ENCODE data around the gene ODAD3.
"Not testable (repeated sequence)": the region's sequence is repeated elsewhere in the genome, so short reads cannot be mapped to it uniquely, and the experiment has no call there.

ODAD3 gene

GRCh38 chr19:11423791-11424181 is 11.1 kb downstream of the ODAD3 start:
- Mint-ChIP-seq H3K9me3 (no peaks in the 10 kb centered on the region), H3K36me3 (no peaks in the 10 kb centered on the region), H3K4me1 (peaks cover 37% of the 10 kb centered on the region), H3K27ac (no peak overlapping the region), H3K4me3 (peak overlapping the region; percentile 71), H3K27me3 (peaks cover 31% of the 10 kb centered on the region)

DNA sequence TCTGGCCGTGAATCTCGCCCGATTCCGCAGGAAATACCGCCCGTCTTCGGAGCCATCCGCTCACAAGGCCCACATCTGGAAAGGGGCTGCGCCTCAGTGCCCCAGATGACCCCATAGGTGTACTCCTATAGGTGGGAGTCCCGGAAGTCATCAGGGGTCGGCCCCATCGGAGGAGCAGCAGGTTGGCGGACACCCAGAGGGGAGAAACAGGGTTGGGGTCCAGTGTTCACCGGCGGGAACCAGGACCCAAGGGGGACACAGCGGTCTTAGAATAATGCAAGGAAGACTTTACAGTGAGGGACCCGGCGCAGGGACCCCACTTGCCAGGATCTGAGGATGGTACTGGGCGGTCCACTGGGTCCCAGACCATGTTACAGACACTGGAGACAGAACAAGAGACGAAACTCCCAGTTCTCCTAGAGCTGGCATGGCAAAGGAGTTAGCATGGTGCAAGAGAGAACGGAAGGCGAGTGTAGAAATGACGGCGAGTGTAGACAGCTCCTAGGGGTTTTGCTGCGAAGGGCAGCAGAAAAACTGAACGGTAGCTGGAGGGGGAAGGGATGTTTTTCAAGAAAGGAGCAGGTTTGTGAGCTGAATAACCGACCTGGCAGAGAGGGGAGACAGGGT is 11.6 kb downstream of the ODAD3 start:
- peak overlapping the region; percentile 71 for H3K4me3 Mint-ChIP-seq
- no peaks in the 10 kb centered on the region for H3K9me3 Mint-ChIP-seq
- no peak overlapping the region for H3K27ac Mint-ChIP-seq
- H3K4me1 Mint-ChIP-seq = peaks cover 38% of the 10 kb centered on the region
- peaks cover 31% of the 10 kb centered on the region for H3K27me3 Mint-ChIP-seq
- H3K36me3 Mint-ChIP-seq = no peaks in the 10 kb centered on the region

GRCh38 chr19:11422163-11423065 is 12.5 kb downstream of the ODAD3 start:
- Mint-ChIP-seq H3K4me1 (peaks cover 38% of the 10 kb centered on the region), H3K36me3 (no peaks in the 10 kb centered on the region), H3K27ac (no peak overlapping the region), H3K27me3 (peaks cover 33% of the 10 kb centered on the region), H3K4me3 (peak overlapping the region; percentile 76), H3K9me3 (no peaks in the 10 kb centered on the region)

GRCh38 chr19:11421371-11422098 is 13.4 kb downstream of the ODAD3 start:
- H3K4me3 Mint-ChIP-seq = peak overlapping the region; percentile 76
- no peak overlapping the region for H3K27ac Mint-ChIP-seq
- H3K36me3 Mint-ChIP-seq = no peaks in the 10 kb centered on the region
- H3K9me3 Mint-ChIP-seq = no peaks in the 10 kb centered on the region
- H3K27me3 Mint-ChIP-seq = peaks cover 34% of the 10 kb centered on the region
- H3K4me1 Mint-ChIP-seq = peaks cover 38% of the 10 kb centered on the region

- no peaks in the 10 kb centered on the region for H3K36me3 Mint-ChIP-seq
- peaks cover 36% of the 10 kb centered on the region for H3K27me3 Mint-ChIP-seq
- H3K27ac Mint-ChIP-seq = no peak overlapping the region
- H3K4me3 Mint-ChIP-seq = peak overlapping the region; percentile 76
- H3K9me3 Mint-ChIP-seq = no peaks in the 10 kb centered on the region
- peaks cover 38% of the 10 kb centered on the region for H3K4me1 Mint-ChIP-seq
Observed at GRCh38 chr19:11420429-11421370, 14.2 kb downstream of the ODAD3 start.

GRCh38 chr19:11418549-11419506 is 16.1 kb downstream of the ODAD3 start, which contains the start of gene RGL3:
TSS of gene RGL3 (minus strand) at chr19:11419314. CDS start at chr19:11419278, 36 bp downstream.
- no peaks in the 10 kb centered on the region for H3K9me3 Mint-ChIP-seq
- peaks cover 37% of the 10 kb centered on the region for H3K4me1 Mint-ChIP-seq
- peak within 1 kb of the TSS; percentile 54 for H3K4me3 Mint-ChIP-seq
- H3K27me3 Mint-ChIP-seq = peaks cover 31% of the 10 kb centered on the region
- no peak within 1 kb of the TSS for H3K27ac Mint-ChIP-seq
- H3K36me3 Mint-ChIP-seq = no peaks in the 10 kb centered on the region

DNA sequence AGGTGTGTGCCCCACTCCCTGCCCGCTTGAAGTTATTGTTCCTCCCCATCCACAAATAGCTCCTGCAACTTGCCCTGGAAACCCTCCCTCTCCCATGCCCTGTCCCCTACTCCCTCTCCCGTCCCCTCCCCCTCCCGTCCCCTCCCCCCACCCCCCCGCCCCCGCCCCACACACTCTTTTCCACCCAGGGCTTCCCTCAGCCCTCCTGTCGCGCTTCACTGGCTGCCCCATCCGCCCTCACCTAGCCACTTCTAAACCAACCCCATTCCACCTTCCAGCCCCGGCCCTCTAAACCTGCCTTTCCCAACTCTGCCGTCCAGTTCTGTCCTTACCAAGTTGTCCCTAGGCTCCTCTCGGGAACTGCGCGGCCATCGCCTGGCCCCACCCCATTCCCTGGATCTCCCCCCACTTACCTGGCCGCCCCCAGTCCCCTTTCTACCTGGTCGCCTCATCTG is 16.8 kb downstream of the ODAD3 start:
- Mint-ChIP-seq H3K36me3 (no peaks in the 10 kb centered on the region), H3K9me3 (no peaks in the 10 kb centered on the region), H3K27ac (no peak overlapping the region), H3K4me1 (peaks cover 30% of the 10 kb centered on the region), H3K27me3 (peaks cover 26% of the 10 kb centered on the region), H3K4me3 (no peak overlapping the region)

GRCh38 chr19:11416346-11417052 is 18.4 kb downstream of the ODAD3 start:
- peaks cover 16% of the 10 kb centered on the region for H3K27me3 Mint-ChIP-seq
- H3K36me3 Mint-ChIP-seq = no peaks in the 10 kb centered on the region

DNA sequence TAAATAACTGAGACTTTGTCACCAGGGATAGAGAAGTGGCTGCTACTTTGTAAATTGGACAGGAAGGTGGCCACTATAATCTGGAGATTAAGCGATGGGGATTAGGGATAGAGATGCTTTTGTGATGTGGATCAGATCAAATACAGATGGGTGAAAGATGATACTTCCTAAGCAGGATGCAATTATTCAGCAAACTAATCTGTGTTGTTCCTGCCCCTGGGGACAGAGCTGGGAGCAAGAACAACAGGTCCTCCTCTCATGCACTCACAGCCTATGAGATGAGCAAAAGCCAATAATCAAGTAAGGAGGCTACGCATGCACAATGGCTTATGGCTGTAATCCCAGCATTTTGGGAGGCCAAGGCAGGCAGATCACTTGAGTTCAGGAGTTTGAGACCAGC is 20.4 kb downstream of the ODAD3 start:
- Mint-ChIP-seq H3K4me1 (peaks cover 4% of the 10 kb centered on the region), H3K36me3 (no peaks in the 10 kb centered on the region), H3K4me3 (no peak overlapping the region), H3K27ac (no peak overlapping the region), H3K9me3 (no peaks in the 10 kb centered on the region), H3K27me3 (peaks cover 7% of the 10 kb centered on the region)

More at GRCh38 chr19:11416346-11417052, 18.4 kb downstream of the ODAD3 start:
- H3K9me3 Mint-ChIP-seq = no peaks in the 10 kb centered on the region
- peaks cover 17% of the 10 kb centered on the region for H3K4me1 Mint-ChIP-seq
- H3K27ac Mint-ChIP-seq = peak overlapping the region; percentile 3
- H3K4me3 Mint-ChIP-seq = no peak overlapping the region

- peaks cover 6% of the 10 kb centered on the region for H3K27me3 Mint-ChIP-seq
- H3K4me1 Mint-ChIP-seq = no peaks in the 10 kb centered on the region
- H3K27ac Mint-ChIP-seq = no peak overlapping the region
- no peak overlapping the region for H3K4me3 Mint-ChIP-seq
- H3K36me3 Mint-ChIP-seq = no peaks in the 10 kb centered on the region
- no peaks in the 10 kb centered on the region for H3K9me3 Mint-ChIP-seq
Observed at GRCh38 chr19:11410682-11411081, 24.2 kb downstream of the ODAD3 start.

- H3K4me3 Mint-ChIP-seq = no peak overlapping the region
- no peak overlapping the region for H3K27ac Mint-ChIP-seq
- H3K27me3 Mint-ChIP-seq = peaks cover 7% of the 10 kb centered on the region
- H3K4me1 Mint-ChIP-seq = no peaks in the 10 kb centered on the region
- H3K36me3 Mint-ChIP-seq = no peaks in the 10 kb centered on the region
- no peaks in the 10 kb centered on the region for H3K9me3 Mint-ChIP-seq
Observed at GRCh38 chr19:11408591-11408990, 26.3 kb downstream of the ODAD3 start.

GRCh38 chr19:11406703-11407236 is 28.2 kb downstream of the ODAD3 start:
- H3K36me3 Mint-ChIP-seq, H3K4me3 Mint-ChIP-seq, H3K4me1 Mint-ChIP-seq, H3K9me3 Mint-ChIP-seq, H3K27ac Mint-ChIP-seq, H3K27me3 Mint-ChIP-seq: not testable (repeated sequence)

All from activated naive CD4-positive, alpha-beta T cell treated with anti-CD3 and anti-CD28 coated beads, Interleukin-2, amount 50 U/mL, for 24 hours (primary cell).